Measurements from ENCODE around the gene PRKAG2.

Gene PRKAG2

DNA sequence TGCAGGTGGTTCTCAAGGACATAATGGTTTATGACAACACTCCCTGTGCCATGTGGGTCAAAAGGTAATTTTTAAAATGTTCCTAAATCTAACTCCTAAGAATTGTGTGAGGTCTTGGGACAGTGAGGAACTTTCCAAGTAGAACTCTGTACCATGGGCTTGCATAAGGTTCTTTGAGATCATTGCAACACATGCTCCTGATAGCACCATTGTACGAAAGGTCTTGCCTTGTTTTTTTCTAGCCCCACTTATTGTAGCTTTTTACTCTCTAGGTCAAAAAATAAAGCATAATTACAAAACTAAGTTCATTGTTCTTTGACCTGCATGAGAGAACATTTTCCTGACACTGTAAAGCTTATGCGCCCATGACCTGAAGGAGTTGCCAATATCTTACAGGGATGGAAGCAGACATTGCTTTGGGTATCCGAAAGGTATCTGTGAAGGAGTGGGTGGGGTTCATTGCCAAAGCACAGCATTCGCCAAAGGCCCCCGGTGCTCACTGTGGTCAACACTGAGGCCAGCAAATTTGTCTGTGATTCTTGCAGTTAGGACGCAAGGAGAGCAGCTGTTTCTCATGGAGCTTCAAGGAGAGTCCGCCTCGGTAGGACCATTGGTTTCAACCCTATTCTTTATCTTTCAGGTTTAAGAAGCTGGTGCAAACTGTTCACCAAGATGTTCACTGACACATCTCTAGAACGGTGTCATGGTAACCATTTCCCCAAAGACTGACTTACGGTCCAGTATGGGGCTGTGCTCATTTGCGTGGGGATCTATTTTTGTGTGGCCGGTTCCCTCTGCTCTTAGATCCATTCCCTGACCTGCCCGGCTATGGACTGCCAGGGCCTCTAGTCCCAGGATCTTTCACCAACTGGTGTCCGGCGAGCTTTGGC lies 7.6 kb upstream of the PRKAG2 start:
- no peak for DNase-seq (ENCODE audit: low read depth in 2 of 2)
- no peak overlapping the region for H3K4me3 ChIP-seq (replicated peaks in 1 of 2; ENCODE audit: low read depth in 2 of 2, low read length in 2 of 2)
- TF ChIP-seq, protein P1, sequence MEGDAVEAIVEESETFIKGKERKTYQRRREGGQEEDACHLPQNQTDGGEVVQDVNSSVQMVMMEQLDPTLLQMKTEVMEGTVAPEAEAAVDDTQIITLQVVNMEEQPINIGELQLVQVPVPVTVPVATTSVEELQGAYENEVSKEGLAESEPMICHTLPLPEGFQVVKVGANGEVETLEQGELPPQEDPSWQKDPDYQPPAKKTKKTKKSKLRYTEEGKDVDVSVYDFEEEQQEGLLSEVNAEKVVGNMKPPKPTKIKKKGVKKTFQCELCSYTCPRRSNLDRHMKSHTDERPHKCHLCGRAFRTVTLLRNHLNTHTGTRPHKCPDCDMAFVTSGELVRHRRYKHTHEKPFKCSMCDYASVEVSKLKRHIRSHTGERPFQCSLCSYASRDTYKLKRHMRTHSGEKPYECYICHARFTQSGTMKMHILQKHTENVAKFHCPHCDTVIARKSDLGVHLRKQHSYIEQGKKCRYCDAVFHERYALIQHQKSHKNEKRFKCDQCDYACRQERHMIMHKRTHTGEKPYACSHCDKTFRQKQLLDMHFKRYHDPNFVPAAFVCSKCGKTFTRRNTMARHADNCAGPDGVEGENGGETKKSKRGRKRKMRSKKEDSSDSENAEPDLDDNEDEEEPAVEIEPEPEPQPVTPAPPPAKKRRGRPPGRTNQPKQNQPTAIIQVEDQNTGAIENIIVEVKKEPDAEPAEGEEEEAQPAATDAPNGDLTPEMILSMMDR (IDR thresholded peaks at IDR 0.05; ENCODE audit: low read depth, low read length), result no peak

DNA sequence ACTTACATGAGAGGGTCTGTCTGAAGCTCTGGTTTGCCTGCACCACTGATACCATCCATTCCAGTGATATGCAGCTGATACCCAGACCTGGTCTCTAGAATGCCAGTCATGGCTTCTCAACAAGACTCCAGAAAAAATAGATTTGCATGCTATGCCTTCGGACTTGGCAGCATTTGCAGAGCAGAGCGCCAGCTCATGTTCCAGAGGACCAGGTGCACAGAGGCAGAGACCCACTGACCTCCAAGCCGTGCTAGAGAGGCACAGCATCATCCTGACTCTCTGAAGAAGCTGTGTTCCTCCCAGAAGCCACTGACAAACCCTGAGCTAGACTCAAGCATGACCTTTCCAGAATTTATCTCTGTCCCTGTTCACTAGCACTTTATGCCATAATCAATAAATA lies 6.9 kb upstream of the PRKAG2 start:
- TF ChIP-seq, protein P1 (IDR thresholded peaks at IDR 0.05; ENCODE audit: low read depth, low read length), result no peak
- no peak for DNase-seq (ENCODE audit: low read depth in 2 of 2)

DNA sequence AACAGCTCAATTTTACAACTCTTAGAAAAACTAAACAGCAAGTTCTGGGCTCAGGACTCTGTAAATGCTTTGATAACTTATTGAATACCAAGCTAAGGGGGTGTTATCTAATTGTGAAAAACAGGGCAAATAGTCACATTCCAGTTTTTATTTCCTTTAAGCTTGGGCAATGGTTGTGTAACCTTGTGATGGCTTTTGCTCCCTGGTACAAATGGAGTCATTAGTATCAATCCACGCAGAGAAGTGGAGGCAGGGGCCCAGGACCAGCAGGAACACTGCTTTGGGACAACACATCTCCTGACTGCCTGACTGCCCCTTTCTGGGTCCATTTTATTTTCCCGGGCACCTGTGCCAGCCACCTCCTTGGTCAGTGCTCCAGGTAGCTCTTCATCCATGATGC lies 5.8 kb upstream of the PRKAG2 start:
- H3K4me3 ChIP-seq (replicated peaks in 1 of 2; ENCODE audit: low read depth in 2 of 2, low read length in 2 of 2), result no peak overlapping the region
- TF ChIP-seq, protein P1 (IDR thresholded peaks at IDR 0.05; ENCODE audit: low read depth, low read length), result no peak
- no peak for DNase-seq (ENCODE audit: low read depth in 2 of 2)

More for the DNA sequence above, 6.9 kb upstream of the PRKAG2 start:
- no peak overlapping the region for H3K4me3 ChIP-seq (replicated peaks in 1 of 2; ENCODE audit: low read depth in 2 of 2, low read length in 2 of 2)

DNA sequence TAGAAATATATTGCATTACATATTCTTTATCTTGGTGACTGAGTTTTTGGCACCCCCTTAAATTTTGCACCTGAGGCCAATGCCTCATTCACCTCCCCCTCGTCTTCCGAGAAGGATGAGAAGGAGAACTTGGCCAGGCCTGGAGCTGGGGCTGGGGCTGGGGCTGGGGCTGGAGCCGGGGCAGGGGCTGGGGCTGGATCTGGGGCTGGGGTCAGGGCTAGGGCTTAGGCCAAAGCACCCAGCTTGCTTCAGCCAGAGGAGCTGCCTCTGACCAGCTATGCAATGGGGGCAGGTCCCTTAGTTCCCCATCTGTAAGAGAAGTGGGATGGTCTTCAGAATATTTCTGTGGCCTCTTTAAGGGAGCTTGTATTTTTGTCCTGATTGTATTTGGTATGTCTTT lies 3.8 kb upstream of the PRKAG2 start:
- TF ChIP-seq, protein P1 (IDR thresholded peaks at IDR 0.05; ENCODE audit: low read depth, low read length), result no peak
- DNase-seq (ENCODE audit: low read depth in 2 of 2), result no peak
- no peak overlapping the region for H3K4me3 ChIP-seq (replicated peaks in 1 of 2; ENCODE audit: low read depth in 2 of 2, low read length in 2 of 2)

DNA sequence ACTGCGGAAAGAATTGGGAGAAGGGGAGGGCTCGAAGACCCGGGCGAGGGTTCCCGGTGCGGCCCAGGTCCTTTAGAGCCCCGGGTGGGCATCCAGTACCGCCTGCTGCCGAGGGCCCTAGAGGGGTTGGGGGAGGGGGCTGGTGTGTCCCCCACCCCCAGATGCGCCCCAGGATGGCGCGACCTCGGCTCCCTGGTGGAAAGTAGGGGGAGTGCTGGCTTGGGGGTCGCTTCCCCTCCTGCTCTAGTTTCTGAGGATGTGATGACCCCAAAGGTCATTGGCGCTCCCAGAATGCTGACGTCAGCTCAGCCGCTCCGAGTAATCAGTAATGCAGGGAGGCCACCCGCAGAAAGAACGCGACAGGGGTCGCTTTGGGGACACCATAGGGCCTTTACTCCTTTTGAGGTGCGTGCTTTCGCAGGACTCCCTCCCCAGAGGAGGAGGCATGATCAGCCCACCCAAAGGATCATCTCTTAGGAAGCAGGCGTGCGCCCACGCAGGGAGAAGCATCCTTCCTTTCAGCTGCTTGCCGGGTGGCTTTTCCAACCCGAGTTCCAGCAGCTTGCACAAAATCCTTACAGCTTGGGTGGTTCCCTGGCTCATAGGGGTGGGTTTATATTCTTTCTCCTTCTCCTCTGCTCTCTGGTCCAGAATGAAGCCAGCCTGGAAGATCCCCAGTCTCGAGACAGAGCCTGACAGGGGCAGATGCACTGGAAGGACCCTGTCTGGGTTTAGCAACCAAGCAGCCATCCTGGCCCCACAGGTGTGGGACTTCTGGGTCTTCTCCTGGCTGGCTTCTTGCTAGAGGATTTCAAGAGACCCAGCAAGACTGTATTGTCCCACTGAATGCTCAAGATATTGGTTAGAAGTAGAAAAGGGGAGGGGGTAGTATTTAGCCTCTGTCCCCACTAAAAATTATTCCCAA lies 1.3 kb upstream of the PRKAG2 start:
- DNase-seq (ENCODE audit: low read depth in 2 of 2), result no peak
- H3K4me3 ChIP-seq (replicated peaks in 1 of 2; ENCODE audit: low read depth in 2 of 2, low read length in 2 of 2), result no peak overlapping the region

More for the DNA sequence above, 1.3 kb upstream of the PRKAG2 start:
- TF ChIP-seq, protein P1 (IDR thresholded peaks at IDR 0.05; ENCODE audit: low read depth, low read length), result no peak
